ENCODE measurements around the gene TMEM151B. TPM values are rescaled to one million over a fixed set of nuclear protein-coding genes. Genes with fewer than 3 reads are reported as not detected.

TMEM151B gene
- total and polyA plus RNA-seq, 2 of the 13 experiments (the other 11 are each of a cell fraction or from before 2014, with no cell fraction given): not detected

DNA sequence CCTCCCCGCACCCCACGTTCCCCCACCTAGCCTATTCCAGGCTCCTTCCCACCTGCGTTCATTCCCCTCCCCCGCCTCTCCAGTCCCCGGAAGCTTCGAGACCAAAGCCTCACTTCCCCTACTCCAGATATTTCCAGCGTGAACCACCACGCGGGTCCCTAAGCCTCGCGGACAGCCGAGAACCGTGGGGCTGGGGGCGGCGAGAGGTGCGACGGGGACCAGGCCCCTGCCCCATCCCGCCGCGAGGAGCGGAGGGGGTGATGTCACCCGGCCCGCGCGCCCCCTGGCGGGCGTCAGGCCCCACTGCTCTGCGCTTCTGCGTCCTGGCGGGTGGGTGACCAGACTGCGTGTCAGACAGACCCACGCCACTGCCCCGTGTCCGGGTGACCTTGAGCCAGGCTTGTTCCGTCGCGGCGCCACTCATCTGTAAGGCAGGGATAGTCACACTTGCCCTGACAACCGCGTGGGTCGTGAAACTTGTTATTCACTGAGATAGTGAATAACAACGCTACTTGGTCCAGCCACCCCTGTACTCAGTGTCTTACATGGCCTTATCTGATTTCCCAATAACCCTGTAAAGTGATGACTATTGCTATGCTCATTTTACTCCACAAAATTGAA lies 32.3 kb upstream of the TMEM151B start (continued):
- TF ChIP-seq, protein P1, sequence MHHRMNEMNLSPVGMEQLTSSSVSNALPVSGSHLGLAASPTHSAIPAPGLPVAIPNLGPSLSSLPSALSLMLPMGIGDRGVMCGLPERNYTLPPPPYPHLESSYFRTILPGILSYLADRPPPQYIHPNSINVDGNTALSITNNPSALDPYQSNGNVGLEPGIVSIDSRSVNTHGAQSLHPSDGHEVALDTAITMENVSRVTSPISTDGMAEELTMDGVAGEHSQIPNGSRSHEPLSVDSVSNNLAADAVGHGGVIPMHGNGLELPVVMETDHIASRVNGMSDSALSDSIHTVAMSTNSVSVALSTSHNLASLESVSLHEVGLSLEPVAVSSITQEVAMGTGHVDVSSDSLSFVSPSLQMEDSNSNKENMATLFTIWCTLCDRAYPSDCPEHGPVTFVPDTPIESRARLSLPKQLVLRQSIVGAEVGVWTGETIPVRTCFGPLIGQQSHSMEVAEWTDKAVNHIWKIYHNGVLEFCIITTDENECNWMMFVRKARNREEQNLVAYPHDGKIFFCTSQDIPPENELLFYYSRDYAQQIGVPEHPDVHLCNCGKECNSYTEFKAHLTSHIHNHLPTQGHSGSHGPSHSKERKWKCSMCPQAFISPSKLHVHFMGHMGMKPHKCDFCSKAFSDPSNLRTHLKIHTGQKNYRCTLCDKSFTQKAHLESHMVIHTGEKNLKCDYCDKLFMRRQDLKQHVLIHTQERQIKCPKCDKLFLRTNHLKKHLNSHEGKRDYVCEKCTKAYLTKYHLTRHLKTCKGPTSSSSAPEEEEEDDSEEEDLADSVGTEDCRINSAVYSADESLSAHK (CRISPR knock-in tag; IDR thresholded peaks at IDR 0.05; ENCODE audit: borderline replicate concordance): no peak
- TF ChIP-seq, protein P2, sequence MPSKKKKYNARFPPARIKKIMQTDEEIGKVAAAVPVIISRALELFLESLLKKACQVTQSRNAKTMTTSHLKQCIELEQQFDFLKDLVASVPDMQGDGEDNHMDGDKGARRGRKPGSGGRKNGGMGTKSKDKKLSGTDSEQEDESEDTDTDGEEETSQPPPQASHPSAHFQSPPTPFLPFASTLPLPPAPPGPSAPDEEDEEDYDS (CRISPR knock-in tag; IDR thresholded peaks at IDR 0.05): no peak
- TF ChIP-seq ZNF350 (CRISPR knock-in tag; IDR thresholded peaks at IDR 0.05; ENCODE audit: borderline replicate concordance, low read depth): peak; percentile 91
- TF ChIP-seq ATF7-NPFF (CRISPR knock-in tag; IDR thresholded peaks at IDR 0.05; ENCODE audit: low read depth): peak; percentile 82
- TF ChIP-seq NAIF1 (CRISPR knock-in tag; IDR thresholded peaks at IDR 0.05; ENCODE audit: borderline replicate concordance): 0 out of 2 replicates have a peak, but pooled peaks have one; percentile 27
- peak; percentile 32; the same call in 1 of the 2 replicates for TF ChIP-seq REPIN1 (CRISPR knock-in tag; IDR thresholded peaks at IDR 0.05; ENCODE audit: borderline replicate concordance, low read depth)
- no peak for TF ChIP-seq CCDC6 (CRISPR knock-in tag; IDR thresholded peaks at IDR 0.05)
- no peak for TF ChIP-seq ZFP1 (CRISPR knock-in tag; IDR thresholded peaks at IDR 0.05)
- no peak for TF ChIP-seq ZNF326 (CRISPR knock-in tag; IDR thresholded peaks at IDR 0.05; ENCODE audit: borderline replicate concordance)
- no peak for TF ChIP-seq U2AF2 (IDR thresholded peaks at IDR 0.05; ENCODE audit: low read depth, low read length)
- TF ChIP-seq ZNF766 (CRISPR knock-in tag; IDR thresholded peaks at IDR 0.05; ENCODE audit: borderline replicate concordance): peak; percentile 85; the same call in 1 of the 2 replicates
- TF ChIP-seq, protein P3, sequence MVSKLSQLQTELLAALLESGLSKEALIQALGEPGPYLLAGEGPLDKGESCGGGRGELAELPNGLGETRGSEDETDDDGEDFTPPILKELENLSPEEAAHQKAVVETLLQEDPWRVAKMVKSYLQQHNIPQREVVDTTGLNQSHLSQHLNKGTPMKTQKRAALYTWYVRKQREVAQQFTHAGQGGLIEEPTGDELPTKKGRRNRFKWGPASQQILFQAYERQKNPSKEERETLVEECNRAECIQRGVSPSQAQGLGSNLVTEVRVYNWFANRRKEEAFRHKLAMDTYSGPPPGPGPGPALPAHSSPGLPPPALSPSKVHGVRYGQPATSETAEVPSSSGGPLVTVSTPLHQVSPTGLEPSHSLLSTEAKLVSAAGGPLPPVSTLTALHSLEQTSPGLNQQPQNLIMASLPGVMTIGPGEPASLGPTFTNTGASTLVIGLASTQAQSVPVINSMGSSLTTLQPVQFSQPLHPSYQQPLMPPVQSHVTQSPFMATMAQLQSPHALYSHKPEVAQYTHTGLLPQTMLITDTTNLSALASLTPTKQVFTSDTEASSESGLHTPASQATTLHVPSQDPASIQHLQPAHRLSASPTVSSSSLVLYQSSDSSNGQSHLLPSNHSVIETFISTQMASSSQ (IDR thresholded peaks at IDR 0.05; ENCODE audit: low read depth): no peak
- TF ChIP-seq, protein P3 (CRISPR knock-in tag; IDR thresholded peaks at IDR 0.05; ENCODE audit: borderline replicate concordance): 0 out of 2 replicates have a peak, but pooled peaks have one; percentile 6
- TF ChIP-seq NFIB (CRISPR knock-in tag; IDR thresholded peaks at IDR 0.05; ENCODE audit: borderline replicate concordance): no peak
- TF ChIP-seq ZFAT (CRISPR knock-in tag; conservative IDR thresholded peaks at IDR 0.05): no peak
- TF ChIP-seq, protein P4, sequence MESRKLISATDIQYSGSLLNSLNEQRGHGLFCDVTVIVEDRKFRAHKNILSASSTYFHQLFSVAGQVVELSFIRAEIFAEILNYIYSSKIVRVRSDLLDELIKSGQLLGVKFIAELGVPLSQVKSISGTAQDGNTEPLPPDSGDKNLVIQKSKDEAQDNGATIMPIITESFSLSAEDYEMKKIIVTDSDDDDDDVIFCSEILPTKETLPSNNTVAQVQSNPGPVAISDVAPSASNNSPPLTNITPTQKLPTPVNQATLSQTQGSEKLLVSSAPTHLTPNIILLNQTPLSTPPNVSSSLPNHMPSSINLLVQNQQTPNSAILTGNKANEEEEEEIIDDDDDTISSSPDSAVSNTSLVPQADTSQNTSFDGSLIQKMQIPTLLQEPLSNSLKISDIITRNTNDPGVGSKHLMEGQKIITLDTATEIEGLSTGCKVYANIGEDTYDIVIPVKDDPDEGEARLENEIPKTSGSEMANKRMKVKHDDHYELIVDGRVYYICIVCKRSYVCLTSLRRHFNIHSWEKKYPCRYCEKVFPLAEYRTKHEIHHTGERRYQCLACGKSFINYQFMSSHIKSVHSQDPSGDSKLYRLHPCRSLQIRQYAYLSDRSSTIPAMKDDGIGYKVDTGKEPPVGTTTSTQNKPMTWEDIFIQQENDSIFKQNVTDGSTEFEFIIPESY (CRISPR knock-in tag; IDR thresholded peaks at IDR 0.05): peak; percentile 49
- TF ChIP-seq FIP1L1 (IDR thresholded peaks at IDR 0.05; ENCODE audit: borderline replicate concordance, insufficient read depth, low read depth, low read length): no peak
- no peak; the same call in 1 of the 2 replicates for TF ChIP-seq MED13 (CRISPR knock-in tag; IDR thresholded peaks at IDR 0.05)

All from HepG2 (cell line).